HL-60 (cell line): ENCODE data around the gene CCDC174.
A peak's percentile ranks its signal among the peaks of the same experiment; 100 is the strongest.

Experiments
- CTCF ChIP-seq: IDR thresholded peaks from one replicate; pipeline ENCODE4 v1.5.1; 2011; ENCODE audit warnings: low read length, control low read depth, inconsistent platforms; ENCODE audit not compliant: insufficient read depth
- POLR2AphosphoS5 ChIP-seq: IDR thresholded peaks from 2 replicates; pipeline ENCODE4 v1.6.1; 2012; ENCODE audit warnings: low read depth

- peak; percentile 93 for TF ChIP-seq CTCF
- no peak for TF ChIP-seq POLR2AphosphoS5
Measured at GRCh38 chr3:14633819-14634424, 17.6 kb upstream of the CCDC174 start.
